Kidney capillary endothelial cell (primary cell): ENCODE measurements around the gene PET100.

ENCODE experiments used
- DNase-seq: peaks from one replicate; pipeline ENCODE4 v3.0.0-alpha.2; 2018; ENCODE audit warnings: low spot score

PET100 gene

DNA sequence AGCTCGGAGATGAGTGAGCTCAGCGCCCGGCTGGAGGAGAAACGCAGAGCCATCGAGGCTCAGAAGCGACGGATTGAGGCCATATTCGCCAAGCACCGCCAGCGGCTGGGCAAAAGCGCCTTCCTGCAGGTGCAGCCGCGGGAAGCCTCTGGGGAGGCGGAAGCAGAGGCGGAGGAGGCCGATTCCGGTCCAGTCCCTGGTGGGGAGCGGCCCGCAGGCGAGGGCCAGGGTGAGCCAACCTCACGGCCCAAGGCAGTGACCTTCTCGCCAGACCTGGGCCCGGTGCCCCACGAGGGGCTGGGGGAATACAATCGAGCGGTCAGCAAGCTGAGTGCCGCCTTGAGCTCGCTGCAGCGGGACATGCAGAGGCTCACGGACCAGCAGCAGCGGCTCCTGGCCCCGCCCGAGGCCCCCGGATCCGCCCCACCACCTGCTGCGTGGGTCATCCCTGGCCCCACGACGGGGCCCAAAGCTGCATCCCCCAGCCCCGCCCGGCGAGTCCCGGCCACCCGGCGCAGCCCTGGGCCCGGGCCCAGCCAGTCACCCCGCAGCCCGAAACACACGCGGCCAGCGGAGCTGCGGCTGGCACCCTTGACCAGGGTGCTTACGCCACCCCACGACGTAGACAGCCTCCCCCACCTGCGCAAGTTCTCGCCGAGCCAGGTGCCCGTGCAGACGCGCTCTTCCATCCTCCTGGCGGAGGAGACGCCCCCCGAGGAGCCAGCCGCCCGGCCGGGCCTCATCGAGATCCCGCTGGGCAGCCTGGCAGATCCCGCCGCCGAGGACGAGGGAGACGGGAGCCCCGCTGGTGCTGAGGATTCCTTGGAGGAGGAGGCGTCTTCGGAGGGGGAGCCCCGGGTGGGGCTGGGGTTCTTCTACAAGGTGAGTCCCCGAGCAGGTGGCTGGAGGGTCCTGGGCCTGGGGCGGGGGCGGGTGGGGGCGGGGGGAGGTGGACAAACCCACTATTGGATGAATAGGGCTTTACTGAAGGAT is 17.0 kb upstream of the PET100 start:
- DNase-seq: no peak

- no peak for DNase-seq
These were observed 14.5 kb upstream of the PET100 start for GRCh38 chr19:7614859-7615741.

DNA sequence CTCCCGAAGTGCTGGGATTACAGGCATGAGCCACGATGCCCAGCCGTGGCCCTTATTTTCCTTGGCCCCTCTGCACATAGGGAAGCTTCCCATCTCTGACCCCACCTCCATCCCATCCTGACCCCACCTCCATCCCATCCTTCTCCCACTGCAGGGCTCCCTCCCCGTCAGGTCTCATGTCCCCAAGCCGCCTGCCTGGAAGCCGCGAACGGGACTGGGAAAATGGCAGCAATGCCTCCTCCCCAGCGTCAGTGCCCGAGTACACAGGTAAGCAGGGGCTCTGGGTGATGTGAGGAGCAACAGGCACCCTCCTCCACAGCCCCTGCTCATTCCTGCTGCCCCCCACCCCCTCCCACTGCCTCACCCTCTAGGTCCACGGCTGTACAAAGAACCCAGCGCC is 12.4 kb upstream of the PET100 start:
- no peak for DNase-seq

DNA sequence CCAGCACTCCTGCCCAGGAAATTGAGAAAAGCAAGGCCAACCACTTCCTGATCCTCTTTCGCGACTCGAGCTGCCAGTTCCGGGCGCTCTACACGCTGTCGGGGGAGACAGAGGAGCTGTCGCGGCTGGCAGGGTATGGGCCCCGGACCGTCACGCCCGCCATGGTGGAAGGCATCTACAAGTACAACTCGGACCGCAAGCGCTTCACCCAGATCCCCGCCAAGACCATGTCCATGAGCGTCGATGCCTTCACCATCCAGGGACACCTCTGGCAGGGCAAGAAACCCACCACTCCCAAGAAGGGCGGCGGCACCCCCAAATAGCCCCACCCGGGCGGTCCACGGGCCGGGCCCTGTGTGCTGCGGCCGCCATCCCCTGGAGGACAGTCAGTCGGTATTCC is 11.9 kb upstream of the PET100 start:
- no peak for DNase-seq

- no peak for DNase-seq
These were observed 11.2 kb upstream of the PET100 start for GRCh38 chr19:7618348-7618747.

GRCh38 chr19:7618771-7619510 is 10.7 kb upstream of the PET100 start:
- DNase-seq: no peak

DNA sequence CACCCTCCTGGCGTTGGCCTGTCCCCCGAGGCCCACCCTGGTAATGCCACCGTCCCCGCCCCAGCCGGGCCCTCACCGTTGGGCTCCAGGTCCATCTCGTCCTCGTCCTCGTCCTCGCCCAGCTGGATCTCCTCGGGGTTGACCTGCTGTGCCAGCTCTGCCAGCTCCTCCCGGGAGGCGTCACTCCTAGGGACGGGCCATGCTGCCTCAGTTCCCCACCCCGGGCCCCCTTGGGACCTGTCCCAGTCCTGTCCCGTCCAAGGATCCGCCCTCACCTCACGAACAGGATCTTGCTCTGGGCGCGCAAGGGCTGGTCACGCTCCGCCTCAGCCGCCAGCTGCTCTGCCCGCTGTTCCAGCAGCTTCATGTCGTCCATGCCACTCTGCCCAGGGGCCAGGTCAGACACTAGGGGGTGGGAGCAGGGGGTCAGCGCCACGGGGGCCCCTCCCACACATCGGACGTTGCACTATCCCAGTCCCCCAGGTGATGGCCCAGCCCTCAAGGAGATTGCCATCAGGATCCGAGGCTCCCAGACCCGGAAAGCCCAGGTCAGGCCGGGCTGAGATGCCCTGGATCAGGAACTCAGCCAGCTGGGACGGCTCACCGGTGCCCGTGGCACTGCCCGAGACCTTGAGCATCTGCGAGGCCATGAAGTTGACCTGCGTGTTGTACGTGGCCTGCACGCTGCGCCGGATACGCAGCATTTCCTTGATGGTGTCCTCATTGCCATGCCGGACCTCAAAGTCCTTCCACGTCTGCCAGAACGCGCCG is 9.7 kb upstream of the PET100 start:
- DNase-seq: no peak

GRCh38 chr19:7620442-7621412 is 8.9 kb upstream of the PET100 start:
- no peak for DNase-seq

- DNase-seq: no peak
These were observed 6.5 kb upstream of the PET100 start for GRCh38 chr19:7622933-7623685.

DNA sequence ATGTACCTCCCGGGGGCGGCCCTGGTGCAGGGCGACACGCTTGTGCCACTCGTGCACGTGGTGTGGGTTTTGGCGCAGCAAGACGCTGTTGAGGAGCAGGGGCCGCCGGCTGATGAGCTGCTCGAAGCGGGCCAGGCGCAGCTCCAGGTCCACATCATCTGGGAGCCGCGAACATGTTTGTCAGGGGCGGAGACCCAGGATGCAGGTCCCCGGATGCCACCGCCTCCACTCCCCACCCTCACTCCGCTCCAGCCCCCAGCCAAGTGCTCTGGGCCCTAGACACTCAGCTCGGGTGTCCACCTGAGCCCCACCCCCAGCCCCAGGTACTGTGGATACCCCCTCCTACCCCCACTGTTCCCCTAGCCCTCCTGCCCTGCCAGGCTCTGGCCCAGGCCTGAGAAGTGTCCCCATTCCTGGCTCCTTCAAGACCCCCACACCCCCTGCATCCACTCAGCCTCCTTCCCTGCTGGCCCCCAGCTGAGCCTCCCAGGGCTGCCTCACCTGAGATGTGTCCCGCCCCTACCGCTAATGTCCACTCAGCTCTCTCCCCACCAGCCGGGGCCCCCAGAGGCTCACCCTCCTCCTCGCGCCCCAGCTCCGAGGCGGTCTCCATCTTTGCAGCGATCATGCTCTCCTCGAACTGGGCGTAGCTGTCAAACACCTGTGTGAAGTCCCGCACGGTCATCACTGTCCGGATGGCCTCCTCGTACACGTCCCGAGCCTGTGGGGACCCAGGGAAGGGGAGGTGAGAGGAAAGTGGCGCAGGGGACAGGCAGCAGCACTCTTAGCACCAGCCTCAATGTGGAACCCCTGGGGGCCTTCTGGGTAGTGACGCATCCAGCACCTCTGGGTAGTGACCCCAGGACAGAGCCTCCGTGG is 5.6 kb upstream of the PET100 start:
- no peak for DNase-seq

- DNase-seq: no peak
These were observed 4.8 kb upstream of the PET100 start for GRCh38 chr19:7624810-7625209.

- no peak for DNase-seq
These were observed 3.7 kb upstream of the PET100 start for GRCh38 chr19:7625763-7626372.

- no peak for DNase-seq
These were observed 2.4 kb upstream of the PET100 start for GRCh38 chr19:7627166-7627565.

GRCh38 chr19:7628589-7629311 is 843 bp upstream of the PET100 start:
- no peak for DNase-seq

DNA sequence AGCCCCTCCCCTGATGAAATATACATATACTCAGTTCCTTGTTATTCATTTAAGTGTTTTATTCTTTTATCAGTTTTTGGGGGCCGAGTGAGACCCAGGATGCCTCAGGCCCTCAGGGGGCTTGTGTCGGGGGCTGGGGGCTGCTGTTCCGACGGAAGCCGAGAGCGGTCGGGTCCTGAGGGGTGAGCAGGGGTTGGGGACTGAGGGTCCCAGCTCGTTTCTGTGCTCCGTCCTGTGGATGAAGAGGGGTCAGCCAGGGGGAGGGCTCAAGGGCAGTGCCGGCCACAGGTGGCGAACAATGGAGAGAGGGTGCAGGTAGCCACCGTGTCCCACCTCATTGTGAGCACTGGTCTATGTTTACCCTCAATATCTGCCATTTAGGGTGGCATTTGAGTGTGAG is 2.0 kb downstream of the PET100 start:
- no peak for DNase-seq

DNA sequence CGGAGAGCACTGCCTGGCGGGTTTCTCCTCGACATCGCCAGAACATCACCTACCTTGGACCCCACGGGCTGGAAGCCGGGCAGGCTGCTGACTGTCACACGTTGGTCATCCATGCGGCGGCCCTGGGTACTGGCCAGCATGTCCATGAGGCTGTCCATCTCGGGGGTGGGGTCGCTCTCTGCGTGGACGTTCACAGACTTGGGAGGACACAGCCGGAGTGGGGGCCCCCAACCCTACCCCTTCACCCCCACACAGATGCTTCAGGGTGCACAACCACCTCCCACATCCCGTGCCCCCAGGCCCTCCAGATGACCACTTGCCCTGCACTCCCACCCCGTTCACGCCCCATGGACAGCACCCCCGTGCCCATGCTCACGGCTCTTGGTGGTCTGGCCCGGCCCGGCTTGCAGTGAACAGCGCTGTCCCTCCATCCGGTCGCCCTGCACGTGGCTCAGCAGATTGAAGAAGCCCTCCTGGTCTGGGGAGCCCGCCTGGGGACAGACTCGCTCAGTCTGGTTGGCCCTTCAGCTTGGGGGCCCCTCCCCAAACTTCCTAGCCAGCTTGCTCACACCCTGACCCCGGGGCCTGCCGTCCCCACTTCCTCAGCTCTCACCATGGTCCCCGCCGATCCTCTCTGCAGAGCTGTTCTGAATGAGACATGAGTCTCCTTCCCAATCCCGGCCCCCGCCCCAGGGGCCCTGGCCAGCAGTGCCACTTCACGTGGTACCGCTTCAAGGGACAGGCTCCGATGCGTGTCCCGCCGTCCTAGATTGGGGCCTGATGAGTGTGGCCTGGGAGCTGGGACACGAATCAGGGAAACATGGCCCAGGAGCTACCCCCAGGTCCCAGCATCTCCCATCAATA is 3.0 kb downstream of the PET100 start:
- DNase-seq: no peak
